Urinary bladder (tissue), 4 donors: ENCODE measurements around the gene SZT2. TPM values are rescaled to one million over a fixed set of nuclear protein-coding genes. Genes with fewer than 3 reads are reported as not detected.
"Not testable (repeated sequence)": the region's sequence is repeated elsewhere in the genome, so short reads cannot be mapped to it uniquely, and the experiment has no call there.

Experiments
- DNase-seq: peaks from one replicate; pipeline ENCODE4 v3.0.0-alpha.2; 2015; ENCODE audit errors: extremely low spot score
- H3K27ac ChIP-seq: one replicate; pipeline ENCODE4 v1.5.1; 2013; ENCODE audit warnings: low read depth, mild to moderate bottlenecking, moderate library complexity
- H3K36me3 ChIP-seq: one replicate; pipeline ENCODE4 v1.6.1; 2013; ENCODE audit warnings: mild to moderate bottlenecking, moderate library complexity; ENCODE audit not compliant: insufficient read depth
- H3K4me1 ChIP-seq: one replicate; pipeline ENCODE4 v1.6.1; 2013; ENCODE audit warnings: mild to moderate bottlenecking, moderate library complexity; ENCODE audit not compliant: insufficient read depth
- H3K4me3 ChIP-seq: one replicate; pipeline ENCODE4 v1.5.1; 2013; ENCODE audit warnings: low read depth, low read length
- WGBS: extraction: QIAGEN DNeasy Blood & Tissue Kit; methylation state at CpG from one replicate; pipeline ENCODE4 v1.1.7; 2013; 5-methylcytosine and 5-hydroxymethylcytosine counted together
- polyA plus RNA-seq: library from polyadenylated mRNA; stranded (reverse); fragments of 200-250 nt; gene quantifications from one replicate; pipeline ENCODE4 v1.2.3, GENCODE V29; 2013
- small RNA-seq: library from RNA; depleted of rRNA; stranded (forward); fragments of <200 nt; gene quantifications from one replicate; pipeline ENCODE3, GENCODE V24; 2014
- total RNA-seq: library from RNA; depleted of rRNA; stranded (reverse); fragments of >200 nt; gene quantifications from one replicate; pipeline ENCODE4 v1.2.3, GENCODE V29; 2014
- donor health status: healthy with polysubstance abuse.
- donor health status: healthy.

The SZT2 gene
- total and polyA plus RNA-seq, 2 donors, result 14.9 to 42.3 TPM

- Histone ChIP-seq H3K4me1 (no peaks in the 10 kb centered on the region), H3K4me3 (no peak overlapping the region), H3K36me3 (no peaks in the 10 kb centered on the region), H3K27ac (no peak overlapping the region)
- DNase-seq, result no peak
- 60% methylated on average over 1 of the region's 1 CpG for WGBS
Observed at GRCh38 chr1:43482215-43482614, 92.5 kb downstream of the SZT2 start.

- Histone ChIP-seq H3K27ac (no peak overlapping the region), H3K36me3 (no peaks in the 10 kb centered on the region), H3K4me3 (no peak overlapping the region), H3K4me1 (no peaks in the 10 kb centered on the region)
- no peak for DNase-seq
- 92% methylated on average over 2 of the region's 2 CpGs for WGBS
Observed at GRCh38 chr1:43484367-43484766, 94.7 kb downstream of the SZT2 start.

- DNase-seq, result no peak
- Histone ChIP-seq H3K4me1 (no peaks in the 10 kb centered on the region), H3K4me3 (no peak overlapping the region), H3K27ac (no peak overlapping the region), H3K36me3 (no peaks in the 10 kb centered on the region)
- WGBS, result 79% methylated on average over 1 of the region's 1 CpG
Observed at GRCh38 chr1:43488165-43488564, 98.5 kb downstream of the SZT2 start.

GRCh38 chr1:43491061-43491460 lies 101.4 kb downstream of the SZT2 start:
- WGBS, result 100% methylated on average over 1 of the region's 1 CpG

GRCh38 chr1:43492826-43493225 lies 103.1 kb downstream of the SZT2 start:
- 50% methylated on average over 2 of the region's 2 CpGs for WGBS
- Histone ChIP-seq H3K4me1 (no peaks in the 10 kb centered on the region), H3K36me3 (no peaks in the 10 kb centered on the region), H3K27ac (no peak overlapping the region), H3K4me3 (no peak overlapping the region)
- DNase-seq, result no peak

More at GRCh38 chr1:43491061-43491460, 101.4 kb downstream of the SZT2 start:
- H3K36me3 ChIP-seq, result no peaks in the 10 kb centered on the region
- no peak for DNase-seq
- H3K4me3 ChIP-seq, result no peak overlapping the region
- no peak overlapping the region for H3K27ac ChIP-seq
- H3K4me1 ChIP-seq, result no peaks in the 10 kb centered on the region

GRCh38 chr1:43493661-43494450 lies 104.2 kb downstream of the SZT2 start:
- no peak for DNase-seq
- 37% methylated on average over 11 of the region's 11 CpGs for WGBS
- H3K27ac ChIP-seq, result no peak overlapping the region
- H3K4me1 ChIP-seq, result no peaks in the 10 kb centered on the region
- no peaks in the 10 kb centered on the region for H3K36me3 ChIP-seq
- H3K4me3 ChIP-seq, result no peak overlapping the region

GRCh38 chr1:43495204-43495603 lies 105.5 kb downstream of the SZT2 start:
- Histone ChIP-seq H3K27ac (no peak overlapping the region), H3K36me3 (no peaks in the 10 kb centered on the region), H3K4me3 (no peak overlapping the region), H3K4me1 (no peaks in the 10 kb centered on the region)
- 90% methylated on average over 7 of the region's 7 CpGs for WGBS
- no peak for DNase-seq

GRCh38 chr1:43499898-43500297 lies 110.2 kb downstream of the SZT2 start:
- DNase-seq, result no peak
- WGBS, result 76% methylated on average over 6 of the region's 6 CpGs
- Histone ChIP-seq H3K4me1 (no peaks in the 10 kb centered on the region), H3K36me3 (no peaks in the 10 kb centered on the region), H3K4me3 (no peak overlapping the region), H3K27ac (no peak overlapping the region)

GRCh38 chr1:43501806-43502205 lies 112.1 kb downstream of the SZT2 start:
- not testable (repeated sequence) for DNase-seq, H3K36me3 ChIP-seq, H3K4me3 ChIP-seq, H3K4me1 ChIP-seq, H3K27ac ChIP-seq
- WGBS, result 96% methylated on average over 22 of the region's 33 CpGs

GRCh38 chr1:43503534-43503933 lies 113.8 kb downstream of the SZT2 start:
- H3K27ac ChIP-seq, result no peak overlapping the region
- H3K4me1 ChIP-seq, result no peaks in the 10 kb centered on the region
- DNase-seq, result no peak
- WGBS, result 89% methylated on average over 8 of the region's 8 CpGs
- no peaks in the 10 kb centered on the region for H3K36me3 ChIP-seq
- no peak overlapping the region for H3K4me3 ChIP-seq

Small RNA genes lying within 50 kb of the gene (small RNA-seq; reads per million reads assigned to genes)
- gene MIR6735, result not detected

Other genes with a start within 250 kb of the SZT2 start
- gene EBNA1BP2, start 217.6 kb upstream of the SZT2 start, total RNA-seq, result 30.3 TPM
- gene EBNA1BP2, start 217.6 kb upstream of the SZT2 start, polyA plus RNA-seq, result 63.2 TPM
- 0.11 TPM for gene CFAP57, start 217.6 kb upstream of the SZT2 start, total RNA-seq
- 0.05 TPM for gene CFAP57, start 217.6 kb upstream of the SZT2 start, polyA plus RNA-seq
- gene TMEM125, start 119.9 kb upstream of the SZT2 start, total RNA-seq, result 0.32 TPM
- gene TMEM125, start 119.9 kb upstream of the SZT2 start, polyA plus RNA-seq, result 0.47 TPM
- 0.90 TPM for gene C1orf210, start 104.3 kb upstream of the SZT2 start, total RNA-seq
- 1.4 TPM for gene C1orf210, start 104.3 kb upstream of the SZT2 start, polyA plus RNA-seq
- 38.5 TPM for gene TIE1, start 88.9 kb upstream of the SZT2 start, total RNA-seq
- 35.2 TPM for gene TIE1, start 88.9 kb upstream of the SZT2 start, polyA plus RNA-seq
- gene MPL, start 52.1 kb upstream of the SZT2 start, total RNA-seq, result not detected
- gene MPL, start 52.1 kb upstream of the SZT2 start, polyA plus RNA-seq, result 0.33 TPM
- gene CDC20, start 30.9 kb upstream of the SZT2 start, total RNA-seq, result 12.3 TPM
- 1.7 TPM for gene CDC20, start 30.9 kb upstream of the SZT2 start, polyA plus RNA-seq
- 28.1 TPM for gene ELOVL1, start 21.9 kb upstream of the SZT2 start, total RNA-seq
- gene ELOVL1, start 21.9 kb upstream of the SZT2 start, polyA plus RNA-seq, result 108 TPM
- gene MED8, start 99 bp upstream of the SZT2 start, total RNA-seq, result 33.6 TPM
- 31.5 TPM for gene MED8, start 99 bp upstream of the SZT2 start, polyA plus RNA-seq
- 27.8 TPM for gene HYI, start 64.0 kb downstream of the SZT2 start, total RNA-seq
- 49.3 TPM for gene HYI, start 64.0 kb downstream of the SZT2 start, polyA plus RNA-seq
- 48.7 TPM for gene PTPRF, start 141.0 kb downstream of the SZT2 start, total RNA-seq
- gene PTPRF, start 141.0 kb downstream of the SZT2 start, polyA plus RNA-seq, result 66.3 TPM